OCI-LY7 (cell line): Measurements from ENCODE around the gene DARS1. TPM values are rescaled to one million over a fixed set of nuclear protein-coding genes. Genes with fewer than 3 reads are reported as not detected.
A peak's percentile ranks its signal among the peaks of the same experiment; 100 is the strongest.

ENCODE experiments used
- BruUV-seq: library from RNA; stranded (reverse); fragments of 400-500 nt; replicated peaks from 2 replicates; lab custom pipeline; 2021; lab: Mats Ljungman, UMichigan
- CTCF ChIA-PET: fragments of 300-600 bp; sonication (Branson Sonifier 250); formaldehyde crosslinking; loops from one replicate; lab custom pipeline; 2022; ENCODE audit warnings: antibody characterized with exemption; ENCODE audit not compliant: unreplicated experiment; lab: Charles Lee
- POLR2A ChIA-PET: fragments of 300-600 bp; sonication (Branson Sonifier 250); formaldehyde crosslinking; loops from one replicate; lab custom pipeline; 2022; ENCODE audit warnings: antibody characterized with exemption; lab: Charles Lee
- DNase-seq: peaks from one replicate; pipeline ENCODE4 v3.0.0-alpha.2; 2015; ENCODE audit warnings: low spot score
- H2AFZ ChIP-seq: fragments of 200-600 bp; sonication (generic), shearing (Covaris generic); 2 replicates; pipeline ENCODE4 v1.6.1; 2014; ENCODE audit warnings: mild to moderate bottlenecking, antibody characterized with exemption, low read length, moderate library complexity
- H3K27ac ChIP-seq: fragments of 200-600 bp; sonication (generic); 2 replicates; pipeline ENCODE4 v1.5.1; 2014; ENCODE audit warnings: mixed run types, low read depth, mild to moderate bottlenecking, moderate library complexity, low read length, inconsistent platforms; ENCODE audit not compliant: poor library complexity, severe bottlenecking
- H3K36me3 ChIP-seq: fragments of 200-600 bp; sonication (generic); 2 replicates; pipeline ENCODE4 v1.6.1; 2014; ENCODE audit warnings: mild to moderate bottlenecking, antibody characterized with exemption, low read length, moderate library complexity, mixed read lengths; ENCODE audit not compliant: insufficient read depth
- H3K4me1 ChIP-seq: fragments of 200-600 bp; sonication (generic); 2 replicates; pipeline ENCODE4 v1.5.1; 2014; ENCODE audit warnings: mild to moderate bottlenecking, low read length; ENCODE audit not compliant: insufficient read depth, poor library complexity, severe bottlenecking
- H3K4me2 ChIP-seq: fragments of 200-600 bp; sonication (generic); 2 replicates; pipeline ENCODE4 v1.6.1; 2014; ENCODE audit warnings: mild to moderate bottlenecking, low read length
- H3K4me3 ChIP-seq: fragments of 200-600 bp; sonication (generic); 2 replicates; pipeline ENCODE4 v1.5.1; 2014; ENCODE audit warnings: mild to moderate bottlenecking, low read depth, low read length; ENCODE audit not compliant: poor library complexity, severe bottlenecking
- H3K79me2 ChIP-seq: fragments of 200-600 bp; sonication (generic); 2 replicates; pipeline ENCODE4 v1.6.1; 2016; ENCODE audit warnings: low read depth, mild to moderate bottlenecking, low read length, moderate library complexity, mixed read lengths; ENCODE audit not compliant: insufficient read depth
- H3K9me2 ChIP-seq: fragments of 200-600 bp; sonication (generic); 2 replicates; pipeline ENCODE4 v1.6.1; 2016; ENCODE audit warnings: mild to moderate bottlenecking, low read length, mixed read lengths; ENCODE audit not compliant: insufficient read depth
- H3K9me3 ChIP-seq: fragments of 200-600 bp; sonication (generic); 2 replicates; pipeline ENCODE4 v1.6.1; 2014; ENCODE audit warnings: mild to moderate bottlenecking, mixed run types, low read length, mixed read lengths
- H4K20me1 ChIP-seq: fragments of 200-600 bp; sonication (generic); 2 replicates; pipeline ENCODE4 v1.6.1; 2014; ENCODE audit warnings: mild to moderate bottlenecking, antibody characterized with exemption, low read length, moderate library complexity, mixed read lengths; ENCODE audit not compliant: insufficient read depth
- CTCF ChIP-seq: fragments of 200-600 bp; sonication (generic); conservative IDR thresholded peaks from 2 replicates; pipeline ENCODE4 v1.5.1; 2014; ENCODE audit warnings: mild to moderate bottlenecking, antibody characterized with exemption, low read length, moderate library complexity, mixed read lengths
- EZH2phosphoT487 ChIP-seq: fragments of 200-600 bp; sonication (generic); IDR thresholded peaks from 2 replicates; pipeline ENCODE4 v1.6.1; 2018; ENCODE audit warnings: low read depth, borderline replicate concordance, mild to moderate bottlenecking, mixed run types, antibody characterized with exemption, low read length, moderate library complexity, mixed read lengths
- intact Hi-C: fragments of 100-400 bp; cut with micrococcal nuclease; formaldehyde crosslinking; loops from one replicate; pipeline ENCODE4 v1.10.0; 2022; ENCODE audit not compliant: unreplicated experiment
- total RNA-seq, 2 experiments: library from RNA; depleted of rRNA in 1 of 2; stranded (reverse); fragments of >200 nt in 1 of 2; shearing (Covaris generic) in 1 of 2; gene quantifications; 2 replicates each; pipeline ENCODE4 v1.2.3, GENCODE V29; 2014 to 2022

The DARS1 gene
- total RNA-seq, 2 experiments from 2014 or later = 90.5 to 140 TPM

- Histone ChIP-seq H3K9me3 (no peaks in the 10 kb centered on the region), H4K20me1 (no peaks in the 10 kb centered on the region), H3K4me3 (no peak overlapping the region), H3K79me2 (no peaks in the 10 kb centered on the region), H3K4me2 (peak overlapping the region; percentile 68), H3K36me3 (peaks cover 15% of the 10 kb centered on the region; the same call in 1 of the 2 replicates), H3K27ac (peak overlapping the region; percentile 58), H2AFZ (peak overlapping the region; percentile 65), H3K4me1 (peaks cover 55% of the 10 kb centered on the region), H3K9me2 (no peaks in the 10 kb centered on the region)
- POLR2A ChIA-PET = interaction anchor here (0.6 to 4.6 kb wide), 15 partner anchors 11 to 386 kb away, joined by 4 to 43 read pairs (median 10); partner anchors contain the start of gene DARS1
- BruUV-seq = no TSS peak
- TF ChIP-seq CTCF (no peak), EZH2phosphoT487 (no peak)
- peak; percentile 41 for DNase-seq
- intact Hi-C loops = loop anchor here (5.0 kb wide), 4 partner anchors 73 to 258 kb away; no protein-coding TSS in a partner anchor
- CTCF ChIA-PET = interaction anchor here (2.3 kb wide), 1 partner anchor 20 kb away, joined by 7 read pairs; no protein-coding TSS in a partner anchor
Measured at GRCh38 chr2:135998879-135999278, 13.5 kb upstream of the DARS1 start.

GRCh38 chr2:135997380-135997779 lies 12.0 kb upstream of the DARS1 start:
- ChIA-PET POLR2A (interaction anchor here (0.6 to 4.6 kb wide), 41 partner anchors 9 to 471 kb away, joined by 3 to 43 read pairs (median 4); partner anchors contain the start of genes DARS1 and MCM6), CTCF (interaction anchor here (0.6 to 2.3 kb wide), 23 partner anchors 9 to 409 kb away, joined by 3 to 7 read pairs (median 4); partner anchors contain the start of gene DARS1)
- H3K79me2 ChIP-seq = no peaks in the 10 kb centered on the region
- H3K27ac ChIP-seq = peak overlapping the region; percentile 58
- peak overlapping the region; percentile 68 for H3K4me2 ChIP-seq
- TF ChIP-seq EZH2phosphoT487 (no peak), CTCF (peak; percentile 84)
- peaks cover 15% of the 10 kb centered on the region; the same call in 1 of the 2 replicates for H3K36me3 ChIP-seq
- H4K20me1 ChIP-seq = no peaks in the 10 kb centered on the region
- DNase-seq = peak; percentile 77
- H2AFZ ChIP-seq = peak overlapping the region; percentile 65
- BruUV-seq = no TSS peak
- no peaks in the 10 kb centered on the region for H3K9me2 ChIP-seq
- H3K4me3 ChIP-seq = peak overlapping the region; percentile 30
- no peaks in the 10 kb centered on the region for H3K9me3 ChIP-seq
- intact Hi-C loops = loop anchor here (1.0 to 5.0 kb wide), 8 partner anchors 75 to 381 kb away; no protein-coding TSS in a partner anchor
- peaks cover 55% of the 10 kb centered on the region for H3K4me1 ChIP-seq

GRCh38 chr2:135996304-135996703 lies 10.9 kb upstream of the DARS1 start:
- no TSS peak for BruUV-seq
- no peak for TF ChIP-seq CTCF
- no peak for TF ChIP-seq EZH2phosphoT487
- CTCF ChIA-PET = interaction anchor here (1.6 kb wide), 1 partner anchor 8 kb away, joined by 6 read pairs; no protein-coding TSS in a partner anchor
- DNase-seq = no peak
- H3K27ac ChIP-seq = no peak overlapping the region
- no peaks in the 10 kb centered on the region for H4K20me1 ChIP-seq
- H2AFZ ChIP-seq = no peak overlapping the region
- H3K9me2 ChIP-seq = no peaks in the 10 kb centered on the region
- H3K36me3 ChIP-seq = peaks cover 7% of the 10 kb centered on the region; the same call in 1 of the 2 replicates
- POLR2A ChIA-PET = interaction anchor here (0.6 to 4.6 kb wide), 13 partner anchors 9 to 423 kb away, joined by 3 to 43 read pairs (median 13); partner anchors contain the start of gene DARS1
- H3K4me3 ChIP-seq = no peak overlapping the region
- intact Hi-C loops = loop anchor here (2.0 to 5.0 kb wide), 6 partner anchors 76 to 261 kb away; no protein-coding TSS in a partner anchor
- no peak overlapping the region for H3K4me2 ChIP-seq
- peaks cover 46% of the 10 kb centered on the region for H3K4me1 ChIP-seq
- no peaks in the 10 kb centered on the region for H3K9me3 ChIP-seq
- no peaks in the 10 kb centered on the region for H3K79me2 ChIP-seq
